Neuron (in vitro differentiated cells): ENCODE measurements around the gene PAFAH2.

Experiments
- H2AFZ ChIP-seq: one replicate; pipeline ENCODE4 v1.6.1; 2013; ENCODE audit warnings: low read depth, mild to moderate bottlenecking, inconsistent platforms, low read length, moderate library complexity
- H3K27me3 ChIP-seq: one replicate; pipeline ENCODE4 v1.6.1; 2013; ENCODE audit warnings: low read length; ENCODE audit not compliant: insufficient read depth
- H3K36me3 ChIP-seq: one replicate; pipeline ENCODE4 v1.6.1; 2013; ENCODE audit warnings: low read length; ENCODE audit not compliant: insufficient read depth
- H3K4me1 ChIP-seq: one replicate; pipeline ENCODE4 v1.6.1; 2013; ENCODE audit warnings: low read length; ENCODE audit not compliant: insufficient read depth
- H3K4me3 ChIP-seq: 2 replicates; pipeline ENCODE4 v1.5.1; 2013; ENCODE audit warnings: mild to moderate bottlenecking, low read length, moderate library complexity
- H3K9me3 ChIP-seq: one replicate; pipeline ENCODE4 v1.6.1; 2013; ENCODE audit warnings: low read length

PAFAH2 gene

DNA sequence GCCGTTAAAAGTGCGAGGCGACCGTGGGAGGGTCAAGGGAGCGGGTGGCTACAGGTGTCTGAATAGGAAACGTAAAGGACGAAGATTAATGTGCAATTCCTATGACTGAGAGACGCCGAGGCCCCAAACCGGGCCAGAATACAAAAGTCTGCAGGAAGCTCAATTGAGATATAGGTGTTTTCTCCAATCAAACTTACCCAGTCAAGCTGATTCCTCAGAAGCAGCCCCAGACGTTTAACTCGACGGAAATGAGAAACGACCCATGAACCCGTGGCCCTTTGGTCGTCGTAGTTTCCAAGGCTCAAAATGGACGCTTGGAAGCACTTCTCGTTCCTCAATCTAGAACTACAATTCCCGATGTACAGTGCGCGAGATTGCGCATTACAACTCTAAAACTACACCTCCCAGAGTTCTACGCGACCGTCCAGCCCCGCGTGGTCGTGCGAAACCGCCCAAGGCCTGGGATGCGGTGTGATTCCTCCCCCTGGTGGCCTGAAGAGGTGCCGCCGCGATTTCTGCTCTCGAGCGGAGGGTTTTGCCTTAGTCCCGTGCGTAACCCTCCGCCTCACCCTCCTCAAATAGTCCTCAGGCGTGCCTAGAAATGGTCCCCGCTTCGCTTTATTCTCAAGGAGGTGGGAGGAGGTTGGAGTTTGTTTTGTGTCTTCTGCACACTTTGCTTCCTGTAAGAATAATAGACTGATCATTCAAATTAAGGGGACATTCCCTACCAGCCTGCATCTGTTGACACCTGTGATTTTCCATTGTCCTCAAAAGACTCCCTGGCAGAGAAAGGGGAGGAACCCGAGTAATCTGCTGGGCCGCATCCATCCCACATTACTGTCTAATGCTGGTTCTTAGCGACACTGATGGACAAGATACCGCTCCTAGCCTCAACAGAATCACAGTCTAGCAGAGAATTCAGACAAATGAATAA, at the start of gene PAFAH2:
Gene PAFAH2 (minus strand): TSS at position 236 of the 934 bp plus-strand sequence. CDS start 7,247 bp downstream, outside the sequence.
- Histone ChIP-seq H2AFZ (peak within 1 kb of the TSS; percentile 71), H3K9me3 (no peaks in the 10 kb centered on the region), H3K4me3 (peak within 1 kb of the TSS; percentile 71), H3K27me3 (no peaks in the 10 kb centered on the region), H3K4me1 (peaks cover 31% of the 10 kb centered on the region), H3K36me3 (no peaks in the 10 kb centered on the region)

DNA sequence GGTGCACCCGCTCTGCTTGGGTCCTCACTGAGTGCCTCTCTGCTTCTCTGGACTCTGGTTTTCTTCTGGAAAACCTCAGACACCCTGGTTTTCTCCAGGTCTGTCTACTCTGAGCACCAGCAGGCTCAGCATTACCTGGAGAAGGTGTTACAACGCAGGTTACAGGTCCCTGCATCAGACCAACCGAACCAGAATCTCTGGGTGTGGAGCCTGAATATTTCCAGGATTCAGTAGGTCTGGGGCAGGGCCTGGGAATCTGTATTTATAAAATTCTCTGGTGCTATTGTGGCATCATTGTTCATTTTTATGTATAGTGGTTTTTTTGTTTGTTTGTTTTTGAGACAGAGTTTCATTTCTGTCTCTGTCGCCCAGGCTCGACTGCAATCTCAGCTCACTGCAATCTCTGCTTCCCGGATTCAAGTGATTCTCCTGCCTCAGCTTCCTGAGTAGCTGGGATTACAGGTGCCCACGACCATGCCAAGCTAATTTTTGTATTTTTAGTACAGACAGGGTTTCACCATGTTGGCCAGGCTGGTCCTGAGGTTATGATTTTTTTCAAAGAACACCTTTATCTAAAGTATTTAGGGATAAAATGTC, 49.5 kb upstream of the PAFAH2 start:
- no peaks in the 10 kb centered on the region for H3K9me3 ChIP-seq
- H3K36me3 ChIP-seq, result no peaks in the 10 kb centered on the region
- H3K4me1 ChIP-seq, result no peaks in the 10 kb centered on the region
- no peak overlapping the region for H2AFZ ChIP-seq
- H3K4me3 ChIP-seq, result no peak overlapping the region
- H3K27me3 ChIP-seq, result peaks cover 77% of the 10 kb centered on the region

DNA sequence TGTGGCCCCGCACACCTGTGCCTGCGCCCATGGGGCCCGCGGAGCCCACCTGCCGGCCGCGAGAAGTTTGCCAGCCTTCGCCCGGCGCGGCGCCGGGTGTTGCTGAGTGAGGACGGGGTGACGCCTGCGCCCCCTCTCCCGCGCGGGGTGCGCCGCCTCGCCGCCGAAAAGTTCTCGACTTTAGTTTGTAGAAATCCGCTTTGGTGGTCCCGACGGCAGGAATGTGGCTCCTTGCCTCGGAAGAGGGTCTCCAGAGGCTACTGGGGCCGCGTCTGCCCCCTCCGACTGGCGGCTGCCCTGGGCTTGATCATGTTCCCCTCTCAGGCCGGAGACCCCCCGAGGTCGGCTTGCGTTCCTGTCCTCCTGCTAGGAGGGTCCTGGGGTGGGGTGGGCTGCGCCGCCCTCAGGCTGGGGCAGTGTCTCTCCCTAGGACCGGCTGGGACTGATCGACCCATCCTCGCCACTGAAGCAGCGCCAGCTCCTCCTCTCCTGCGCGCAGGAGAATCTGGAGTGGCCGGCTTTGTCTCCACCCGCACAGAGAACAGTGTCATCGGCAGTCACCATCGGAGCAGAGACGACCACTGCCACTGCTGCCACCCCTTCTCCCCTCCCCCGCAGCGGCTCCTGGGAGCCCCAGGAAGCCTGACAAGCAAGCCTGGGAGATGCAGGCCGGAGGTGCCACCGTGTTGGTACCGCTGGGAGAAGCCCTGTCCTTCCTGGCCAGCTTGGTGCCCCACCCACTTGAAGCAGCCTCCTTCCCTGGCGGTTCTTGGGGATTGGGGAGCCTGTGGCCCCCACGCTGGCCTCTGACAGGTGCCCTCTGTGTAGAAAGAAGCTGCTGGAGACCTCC, 48.6 kb upstream of the PAFAH2 start:
- Histone ChIP-seq H3K27me3 (peaks cover 70% of the 10 kb centered on the region), H3K9me3 (no peaks in the 10 kb centered on the region), H3K4me1 (no peaks in the 10 kb centered on the region), H2AFZ (peak overlapping the region; percentile 70), H3K36me3 (no peaks in the 10 kb centered on the region), H3K4me3 (peak overlapping the region; percentile 33)

DNA sequence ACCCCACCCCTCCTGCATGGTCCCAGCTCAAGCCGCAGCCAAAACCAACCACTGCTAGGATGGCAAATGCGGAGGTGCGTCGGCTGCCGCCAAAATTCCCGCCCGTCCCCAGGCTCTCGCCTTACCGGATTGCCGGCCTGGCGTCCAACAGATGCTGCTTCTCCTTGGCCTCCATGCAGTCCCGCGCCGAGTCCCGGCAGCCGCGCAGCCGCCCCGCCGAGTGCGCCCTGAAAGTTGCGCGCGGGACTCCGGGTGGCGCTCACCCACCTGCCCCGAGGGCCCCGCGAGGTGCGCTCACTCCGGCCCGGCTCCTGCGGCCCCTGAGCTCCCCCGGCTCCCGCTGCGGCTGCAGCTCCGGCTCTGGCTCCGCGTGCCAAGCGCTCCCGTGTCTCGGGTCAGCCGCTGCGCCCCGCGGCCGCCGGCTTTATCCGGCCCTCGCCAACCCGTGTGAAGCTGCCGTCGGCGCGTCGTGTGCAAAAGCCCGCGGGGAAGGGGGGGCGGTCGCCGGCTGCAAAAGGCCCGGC, 47.9 kb upstream of the PAFAH2 start, which contains the start of gene SLC30A2:
Gene SLC30A2 (minus strand): TSS at position 397 of the 524 bp plus-strand sequence. CDS start 222 bp downstream, at position 175.
- H2AFZ ChIP-seq, result peak within 1 kb of the TSS; percentile 70
- H3K36me3 ChIP-seq, result no peaks in the 10 kb centered on the region
- H3K9me3 ChIP-seq, result no peaks in the 10 kb centered on the region
- peak within 1 kb of the TSS; percentile 33 for H3K4me3 ChIP-seq
- no peaks in the 10 kb centered on the region for H3K4me1 ChIP-seq
- peaks cover 65% of the 10 kb centered on the region for H3K27me3 ChIP-seq

DNA sequence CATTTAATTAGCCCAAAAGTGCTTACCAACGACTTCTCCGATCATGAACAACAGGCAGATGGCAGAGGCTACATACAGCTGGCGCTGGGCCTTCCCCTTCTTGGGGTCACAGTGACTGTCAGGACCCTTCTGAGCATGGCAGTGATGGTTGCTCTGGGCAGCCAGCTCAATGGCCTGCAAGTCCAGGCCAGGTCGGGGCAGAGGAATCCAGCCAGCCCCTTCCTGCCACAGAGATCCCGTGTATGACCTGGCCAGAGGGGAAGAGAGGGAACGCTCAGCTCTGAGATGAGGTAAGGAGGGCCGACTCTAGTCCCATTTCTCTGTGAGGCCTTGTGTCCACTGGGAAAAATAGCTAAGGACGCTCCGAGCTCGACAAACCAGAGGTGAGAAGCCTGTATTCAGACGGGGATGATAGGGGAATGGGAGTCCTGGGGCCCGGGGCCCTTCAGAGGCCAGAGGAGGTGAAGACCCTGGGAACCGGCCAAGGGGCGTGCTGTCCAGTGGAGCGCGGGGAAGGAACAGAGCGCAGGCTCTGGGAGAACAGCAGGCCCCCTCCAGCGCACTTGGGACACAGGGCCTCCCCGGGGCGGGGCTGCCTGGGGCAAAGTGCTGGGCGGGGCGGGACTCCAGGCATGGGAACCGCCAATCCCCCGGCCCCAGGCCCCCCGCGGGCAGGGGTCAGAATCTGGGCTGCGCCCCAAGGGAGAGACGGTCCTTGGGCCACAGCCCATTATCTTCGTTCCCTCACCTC, 47.3 kb upstream of the PAFAH2 start:
- H3K4me3 ChIP-seq, result peak overlapping the region; percentile 33
- peaks cover 61% of the 10 kb centered on the region for H3K27me3 ChIP-seq
- H2AFZ ChIP-seq, result peak overlapping the region; percentile 70
- H3K36me3 ChIP-seq, result no peaks in the 10 kb centered on the region
- no peaks in the 10 kb centered on the region for H3K9me3 ChIP-seq
- no peaks in the 10 kb centered on the region for H3K4me1 ChIP-seq

DNA sequence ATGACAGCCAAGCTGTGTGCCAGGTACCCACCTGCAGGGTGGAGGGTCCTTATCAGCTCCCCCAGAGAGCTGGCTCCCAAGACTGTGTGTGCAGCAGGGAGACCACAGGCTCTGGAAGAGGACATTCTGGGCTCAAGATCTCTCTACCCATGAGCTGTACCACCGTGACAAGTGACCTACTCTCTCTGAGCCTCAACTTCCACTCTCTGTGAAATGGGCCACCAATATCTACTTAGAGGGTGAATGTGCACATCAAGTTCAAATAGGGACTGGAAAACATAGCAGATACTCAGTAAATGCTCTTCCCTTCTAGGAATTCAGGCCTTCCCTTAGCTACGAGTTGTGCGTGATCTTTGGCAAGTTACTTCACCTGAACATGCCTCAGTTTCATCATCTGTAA, 46.6 kb upstream of the PAFAH2 start:
- Histone ChIP-seq H3K36me3 (no peaks in the 10 kb centered on the region), H3K9me3 (no peaks in the 10 kb centered on the region), H3K4me1 (no peaks in the 10 kb centered on the region), H3K27me3 (peaks cover 54% of the 10 kb centered on the region), H2AFZ (no peak overlapping the region), H3K4me3 (no peak overlapping the region)

DNA sequence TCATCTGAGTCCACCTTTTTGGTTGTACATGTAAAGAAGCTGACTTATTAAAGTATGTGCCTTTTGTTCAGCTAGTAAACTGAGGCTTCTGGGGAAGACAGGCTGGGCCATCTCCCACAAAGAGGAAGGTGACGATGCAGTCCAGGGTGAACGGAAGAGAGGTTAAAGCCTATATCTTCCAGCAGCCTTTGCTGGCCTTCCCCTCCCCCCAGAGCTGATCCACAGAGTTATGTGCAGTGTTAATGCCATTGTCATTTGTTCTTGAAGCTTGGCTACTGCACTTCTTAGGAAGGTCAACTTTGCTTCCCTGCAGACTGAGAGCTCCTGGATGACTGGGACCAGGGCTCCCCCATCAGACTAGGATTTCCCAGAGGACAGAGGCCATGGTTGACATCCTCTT, 45.9 kb upstream of the PAFAH2 start:
- Histone ChIP-seq H3K4me1 (no peaks in the 10 kb centered on the region), H3K36me3 (no peaks in the 10 kb centered on the region), H3K27me3 (peaks cover 48% of the 10 kb centered on the region), H3K4me3 (no peak overlapping the region), H3K9me3 (no peaks in the 10 kb centered on the region), H2AFZ (no peak overlapping the region)

DNA sequence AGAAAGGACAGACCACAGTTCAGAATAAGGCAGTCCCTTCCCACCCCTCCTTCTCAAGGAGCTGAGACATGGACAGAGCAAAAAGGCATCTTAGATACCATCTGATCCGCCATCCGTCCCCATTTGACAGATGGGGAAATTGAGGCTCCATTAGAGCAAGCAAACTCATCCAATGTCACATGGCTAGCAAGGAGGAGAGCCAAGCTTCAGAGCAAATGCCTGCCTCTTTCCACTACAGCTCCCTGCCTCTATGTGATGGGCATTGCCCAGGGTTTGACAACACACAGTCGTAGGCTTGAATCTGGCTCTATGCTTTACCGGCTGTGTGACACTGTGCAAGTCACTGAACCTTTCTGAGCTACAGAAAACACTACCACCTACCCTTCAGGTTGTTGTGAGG, 44.1 kb upstream of the PAFAH2 start:
- Histone ChIP-seq H3K9me3 (no peaks in the 10 kb centered on the region), H3K36me3 (no peaks in the 10 kb centered on the region), H2AFZ (no peak overlapping the region), H3K27me3 (peaks cover 34% of the 10 kb centered on the region), H3K4me3 (no peak overlapping the region), H3K4me1 (no peaks in the 10 kb centered on the region)

DNA sequence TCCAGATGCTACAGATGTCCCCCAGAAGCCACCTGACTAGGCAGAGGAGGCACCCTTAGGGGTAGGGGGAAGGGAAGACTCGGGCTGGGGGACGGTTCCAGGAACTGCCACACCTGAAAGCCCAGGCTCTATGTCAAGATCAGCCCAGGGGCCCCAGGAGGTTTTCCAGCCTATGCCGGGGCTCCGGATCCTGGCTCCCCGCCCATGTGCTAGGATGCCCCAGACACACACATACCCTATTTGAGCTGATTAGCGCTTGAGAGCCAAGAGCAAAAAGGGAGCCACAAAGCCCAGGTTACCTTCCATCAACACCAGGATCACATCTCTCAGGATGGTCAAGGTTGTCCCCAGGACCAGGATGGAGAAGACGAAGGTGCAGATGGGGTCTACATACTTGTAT, 43.5 kb upstream of the PAFAH2 start:
- peaks cover 28% of the 10 kb centered on the region for H3K27me3 ChIP-seq

DNA sequence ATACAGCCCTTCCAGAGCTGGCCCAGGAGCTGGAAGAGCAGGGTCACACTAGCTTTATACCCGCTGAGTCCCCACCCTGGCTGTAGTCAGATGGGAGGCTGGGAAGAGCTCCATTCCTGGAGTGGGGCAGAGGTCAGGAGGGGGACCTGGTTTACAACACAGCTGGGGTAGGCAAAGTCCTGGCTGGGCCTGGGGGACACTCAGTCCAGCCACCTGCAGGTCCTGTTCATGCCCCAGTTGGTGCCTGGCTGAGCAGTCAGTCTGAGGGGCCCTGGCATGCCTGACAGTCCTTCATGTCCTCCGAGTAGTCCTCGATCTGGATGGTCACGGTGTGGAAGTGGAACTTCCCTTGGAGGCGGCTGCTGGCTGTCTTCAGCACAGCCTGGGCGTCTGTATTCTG, 41.0 kb upstream of the PAFAH2 start:
- H3K4me3 ChIP-seq, result no peak overlapping the region
- H3K27me3 ChIP-seq, result peaks cover 4% of the 10 kb centered on the region
- H3K9me3 ChIP-seq, result no peaks in the 10 kb centered on the region
- peaks cover 8% of the 10 kb centered on the region for H3K4me1 ChIP-seq
- H2AFZ ChIP-seq, result no peak overlapping the region
- no peaks in the 10 kb centered on the region for H3K36me3 ChIP-seq

More for the DNA sequence above, 43.5 kb upstream of the PAFAH2 start:
- no peak overlapping the region for H3K4me3 ChIP-seq
- H3K4me1 ChIP-seq, result peaks cover 4% of the 10 kb centered on the region
- no peaks in the 10 kb centered on the region for H3K36me3 ChIP-seq
- H2AFZ ChIP-seq, result no peak overlapping the region
- H3K9me3 ChIP-seq, result no peaks in the 10 kb centered on the region

DNA sequence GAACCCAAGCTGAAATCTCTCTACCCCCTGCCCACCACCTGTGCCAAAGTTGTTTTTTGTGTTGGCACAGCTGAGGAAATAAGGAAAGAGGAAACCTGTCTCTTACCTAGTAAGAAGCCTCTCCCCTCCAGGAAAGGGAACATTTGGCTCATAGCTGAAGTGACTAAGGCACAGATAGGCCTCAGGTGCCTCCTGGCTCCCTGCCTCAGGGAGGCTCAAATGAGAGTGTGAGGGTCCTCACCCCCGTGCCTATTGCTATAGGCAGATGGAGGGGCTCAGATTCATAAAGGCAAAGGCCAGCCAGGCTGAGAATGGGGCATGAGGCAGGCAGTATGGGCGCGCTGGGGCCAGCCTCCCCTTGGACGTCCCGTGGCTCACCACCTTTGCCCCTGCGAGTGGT, 40.6 kb upstream of the PAFAH2 start:
- no peak overlapping the region for H3K4me3 ChIP-seq
- no peak overlapping the region for H2AFZ ChIP-seq
- no peaks in the 10 kb centered on the region for H3K9me3 ChIP-seq
- no peaks in the 10 kb centered on the region for H3K36me3 ChIP-seq
- H3K27me3 ChIP-seq, result peaks cover under 1% of the 10 kb centered on the region
- H3K4me1 ChIP-seq, result peaks cover 8% of the 10 kb centered on the region

DNA sequence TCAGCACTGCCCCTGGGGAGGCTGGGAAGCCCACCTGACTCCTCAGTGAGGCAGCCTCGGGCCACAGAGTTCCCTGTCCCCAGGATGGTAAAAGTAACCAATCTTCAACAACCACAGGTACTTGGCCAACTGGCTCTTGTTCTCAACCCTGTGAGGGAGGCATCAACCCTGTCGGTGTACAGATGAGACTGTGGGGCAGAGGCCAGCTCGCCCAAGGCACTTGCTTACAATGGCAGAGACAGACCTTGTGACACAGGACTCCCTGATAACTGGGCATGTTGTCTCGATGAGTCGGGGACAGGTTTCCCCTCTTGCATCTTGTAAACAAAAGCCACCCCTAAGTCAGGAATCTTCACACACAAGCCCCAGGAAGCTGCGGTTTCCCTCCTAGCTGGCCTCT, 40.0 kb upstream of the PAFAH2 start:
- Histone ChIP-seq H3K4me3 (no peak overlapping the region), H3K27me3 (no peaks in the 10 kb centered on the region), H2AFZ (no peak overlapping the region), H3K9me3 (no peaks in the 10 kb centered on the region), H3K36me3 (no peaks in the 10 kb centered on the region), H3K4me1 (peaks cover 8% of the 10 kb centered on the region)
